ENCODE data around the gene HSPA2.
A peak's percentile ranks its signal among the peaks of the same experiment; 100 is the strongest.

Gene HSPA2

DNA sequence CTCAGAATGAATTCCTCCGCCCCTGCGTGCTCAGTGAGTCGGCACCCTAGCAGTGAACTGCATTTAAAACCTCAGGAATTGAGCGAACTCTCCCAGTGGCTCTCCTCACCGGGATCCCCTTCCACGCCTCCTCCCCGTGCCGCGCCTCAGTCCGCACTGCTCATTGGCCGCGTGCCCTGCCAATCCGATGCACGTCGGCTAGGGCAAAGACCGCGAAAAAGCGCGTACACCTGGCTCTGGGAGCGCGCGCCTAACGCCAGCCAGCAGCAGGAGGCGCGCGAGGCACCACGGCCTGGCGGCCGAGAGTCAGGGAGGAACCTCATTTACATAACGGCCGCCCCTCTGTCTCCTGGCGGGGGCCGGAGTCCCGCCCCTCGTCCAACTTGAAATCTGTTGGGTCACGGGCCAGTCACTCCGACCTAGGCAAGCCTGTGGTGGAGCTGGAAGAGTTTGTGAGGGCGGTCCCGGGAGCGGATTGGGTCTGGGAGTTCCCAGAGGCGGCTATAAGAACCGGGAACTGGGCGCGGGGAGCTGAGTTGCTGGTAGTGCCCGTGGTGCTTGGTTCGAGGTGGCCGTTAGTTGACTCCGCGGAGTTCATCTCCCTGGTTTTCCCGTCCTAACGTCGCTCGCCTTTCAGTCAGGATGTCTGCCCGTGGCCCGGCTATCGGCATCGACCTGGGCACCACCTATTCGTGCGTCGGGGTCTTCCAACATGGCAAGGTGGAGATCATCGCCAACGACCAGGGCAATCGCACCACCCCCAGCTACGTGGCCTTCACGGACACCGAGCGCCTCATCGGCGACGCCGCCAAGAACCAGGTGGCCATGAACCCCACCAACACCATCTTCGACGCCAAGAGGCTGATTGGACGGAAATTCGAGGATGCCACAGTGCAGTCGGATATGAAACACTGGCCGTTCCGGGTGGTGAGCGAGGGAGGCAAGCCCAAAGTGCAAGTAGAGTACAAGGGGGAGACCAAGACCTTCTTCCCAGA lies at the start of gene HSPA2:
Gene HSPA2 (plus strand): TSS at position 534 of the 995 bp plus-strand sequence. CDS start 109 bp downstream, at position 643.
- peak; percentile 99 for DNase-seq (ENCODE audit: low read depth)

DNA sequence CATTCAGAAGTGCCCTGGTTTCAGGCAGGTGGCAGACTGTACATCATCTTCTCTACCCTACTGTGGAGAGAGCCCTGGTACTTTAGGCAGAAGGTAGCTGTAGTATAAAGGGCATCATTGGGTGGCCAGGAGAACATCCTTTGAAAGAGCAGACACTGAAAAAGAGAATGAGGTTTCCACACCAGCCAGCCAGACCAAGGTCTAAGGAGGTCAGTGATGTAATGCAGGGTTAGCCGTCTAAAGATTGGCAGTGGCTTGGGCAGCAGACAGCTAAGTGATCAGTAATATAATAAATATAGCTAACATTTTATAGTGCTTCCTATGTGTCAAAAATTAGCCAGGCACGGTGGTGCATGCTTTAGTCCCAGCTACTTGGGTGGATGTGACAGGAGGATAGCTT lies 48.9 kb upstream of the HSPA2 start:
- DNase-seq (ENCODE audit: low read depth): no peak

DNA sequence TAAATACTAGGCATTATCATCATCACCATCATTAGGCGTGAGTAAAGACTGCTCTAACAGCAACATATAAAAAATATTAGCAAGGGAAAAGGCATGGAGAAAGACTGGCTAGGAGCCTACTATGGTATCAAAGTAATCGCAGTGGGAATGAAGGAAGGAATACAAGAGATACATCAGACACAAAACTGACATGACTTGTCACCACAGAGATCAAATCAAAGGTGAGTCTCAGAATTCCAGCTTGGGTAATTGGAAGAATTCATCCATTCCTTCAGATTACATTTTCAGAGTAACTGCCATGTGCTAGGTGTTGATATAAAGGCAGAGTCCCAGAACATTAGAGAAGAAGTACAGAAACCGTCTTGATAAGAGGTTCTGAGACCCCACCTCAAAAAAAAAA lies 47.1 kb upstream of the HSPA2 start:
- no peak for DNase-seq (ENCODE audit: low read depth)

DNA sequence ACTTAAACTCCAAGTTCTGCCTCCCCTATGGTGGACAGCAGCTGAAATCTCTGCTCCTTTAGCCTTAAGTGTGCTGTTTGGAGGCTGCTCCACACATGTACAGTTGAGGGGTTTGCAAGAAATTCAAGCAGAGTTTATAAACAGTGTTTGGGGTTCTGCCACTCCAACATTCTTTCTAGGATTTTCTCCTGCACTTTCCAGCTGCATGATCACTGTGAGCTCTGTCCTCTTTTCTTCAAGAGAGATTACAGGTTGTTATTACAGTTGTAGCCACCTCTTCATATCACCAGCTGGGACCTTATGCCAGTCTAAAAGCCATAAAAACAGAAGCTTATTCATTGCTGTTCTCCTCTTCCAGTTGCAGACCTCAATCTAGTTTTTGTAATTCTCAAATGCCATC lies 45.3 kb upstream of the HSPA2 start:
- DNase-seq (ENCODE audit: low read depth): no peak

DNA sequence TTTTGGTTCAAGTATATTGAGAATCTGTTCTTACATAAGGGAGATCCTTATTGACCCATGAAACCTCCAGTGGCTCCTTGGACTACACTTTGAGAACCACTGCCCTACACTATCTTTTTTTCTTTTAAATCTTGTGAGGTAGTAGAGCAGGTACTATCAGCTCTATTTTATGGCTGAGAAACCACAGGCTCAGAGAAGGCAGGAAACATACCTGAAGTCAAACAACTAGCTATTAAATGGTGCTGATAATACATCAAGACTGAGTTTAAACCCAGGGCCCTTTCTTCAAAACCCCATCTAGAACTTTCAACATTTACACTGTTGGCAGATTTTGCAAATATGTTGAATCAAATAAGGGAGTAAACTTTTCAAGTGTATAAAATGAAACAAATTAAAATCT lies 43.8 kb upstream of the HSPA2 start:
- DNase-seq (ENCODE audit: low read depth): no peak

DNA sequence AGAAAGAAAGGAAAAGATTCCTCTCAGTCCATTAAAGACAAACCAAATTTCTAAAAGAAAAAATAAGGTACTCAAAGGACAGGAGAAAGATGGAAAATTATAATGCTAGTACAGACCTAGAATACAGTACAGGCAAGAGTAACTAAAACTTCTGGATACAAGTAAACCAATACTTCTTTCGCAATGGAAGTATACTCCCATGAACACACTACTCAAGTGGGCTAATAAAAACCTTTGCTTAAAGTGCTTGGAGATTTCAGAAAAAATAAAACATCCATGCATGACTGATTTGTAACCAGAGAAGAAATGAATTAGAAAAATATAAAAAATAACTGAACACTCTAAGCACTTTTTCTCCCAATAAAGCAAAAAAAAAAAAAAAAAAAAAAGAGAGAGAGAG lies 40.5 kb upstream of the HSPA2 start:
- no peak for DNase-seq (ENCODE audit: low read depth)

DNA sequence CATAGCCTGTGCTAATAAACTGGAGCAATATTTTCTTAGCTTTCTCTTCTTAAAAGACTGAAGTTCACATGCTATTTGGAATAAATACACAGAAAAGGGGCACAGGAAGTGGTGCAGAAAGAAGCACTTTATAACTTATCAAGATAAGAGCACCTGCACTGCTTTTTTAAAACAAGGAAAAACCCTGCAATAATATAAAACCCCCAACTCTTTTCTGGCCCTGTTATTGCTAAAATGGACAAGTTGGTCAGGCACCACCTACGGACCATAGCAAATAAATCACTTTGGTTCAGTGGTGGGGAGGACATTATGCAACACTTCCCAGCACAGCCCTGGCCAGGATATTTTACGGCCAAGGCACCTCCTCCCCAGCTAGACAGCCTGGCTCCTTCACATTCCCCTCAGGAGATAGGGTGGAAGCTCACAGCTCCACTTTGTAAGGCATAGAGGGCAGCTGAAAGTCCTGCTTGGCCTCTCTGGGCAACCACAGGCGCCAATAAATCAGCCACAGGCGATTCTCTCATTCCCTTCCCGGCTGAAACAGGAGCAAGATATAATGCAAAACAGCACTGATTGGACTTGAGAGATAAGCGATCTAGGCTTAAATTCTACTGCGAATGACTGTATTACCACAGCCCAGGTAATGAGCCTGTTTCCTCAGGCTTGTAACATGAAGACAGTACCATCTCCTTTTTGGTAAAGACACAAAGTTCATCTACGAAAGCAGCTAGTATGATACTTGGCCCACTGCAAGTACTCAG lies 39.0 kb upstream of the HSPA2 start:
- peak; percentile 62 for DNase-seq (ENCODE audit: low read depth)

DNA sequence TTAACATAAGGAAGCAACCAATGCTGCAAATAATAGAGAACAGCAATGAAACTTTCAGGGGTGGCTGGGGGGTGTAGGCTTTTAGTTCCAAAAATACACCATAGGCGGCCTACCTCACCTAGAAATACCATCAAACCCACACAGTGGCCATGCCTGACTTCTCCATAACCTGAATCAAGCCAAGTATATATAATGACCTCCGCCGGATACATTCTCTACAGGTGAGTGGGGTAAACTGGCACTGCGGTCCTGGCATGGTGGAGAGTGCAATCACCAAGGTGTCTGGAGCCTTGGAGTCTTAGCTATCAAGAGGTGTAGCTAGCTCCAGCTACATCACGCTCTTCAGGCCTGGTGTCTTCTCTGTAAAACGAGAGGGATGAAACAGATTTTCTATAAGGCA lies 38.1 kb upstream of the HSPA2 start:
- DNase-seq (ENCODE audit: low read depth): no peak

DNA sequence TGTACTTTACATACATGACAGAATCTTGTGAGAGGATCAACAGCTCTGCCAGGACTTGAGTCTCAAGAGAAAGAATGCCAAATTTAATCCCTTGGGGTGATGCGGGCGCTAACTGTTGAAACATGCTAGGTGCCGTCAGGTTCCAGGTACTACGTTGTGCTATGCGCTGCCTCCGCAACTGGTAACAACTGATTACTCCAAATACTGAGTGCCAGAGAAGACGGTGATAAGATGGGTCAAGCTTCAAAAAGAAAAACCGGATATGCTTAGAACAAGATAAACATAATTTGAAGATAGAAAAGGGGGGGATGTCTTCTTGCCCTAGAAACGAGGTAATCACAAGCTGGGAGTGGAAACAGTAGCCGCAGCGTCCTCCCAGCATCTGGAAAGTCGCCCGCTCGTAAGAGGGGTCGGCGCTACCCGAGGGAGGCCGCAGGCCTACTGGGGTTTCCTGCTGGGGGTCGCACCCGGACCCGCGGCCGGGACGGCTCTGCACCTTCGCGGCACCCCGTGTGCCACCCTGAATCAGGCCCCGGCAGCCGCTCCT lies 37.6 kb upstream of the HSPA2 start:
- no peak for DNase-seq (ENCODE audit: low read depth)

DNA sequence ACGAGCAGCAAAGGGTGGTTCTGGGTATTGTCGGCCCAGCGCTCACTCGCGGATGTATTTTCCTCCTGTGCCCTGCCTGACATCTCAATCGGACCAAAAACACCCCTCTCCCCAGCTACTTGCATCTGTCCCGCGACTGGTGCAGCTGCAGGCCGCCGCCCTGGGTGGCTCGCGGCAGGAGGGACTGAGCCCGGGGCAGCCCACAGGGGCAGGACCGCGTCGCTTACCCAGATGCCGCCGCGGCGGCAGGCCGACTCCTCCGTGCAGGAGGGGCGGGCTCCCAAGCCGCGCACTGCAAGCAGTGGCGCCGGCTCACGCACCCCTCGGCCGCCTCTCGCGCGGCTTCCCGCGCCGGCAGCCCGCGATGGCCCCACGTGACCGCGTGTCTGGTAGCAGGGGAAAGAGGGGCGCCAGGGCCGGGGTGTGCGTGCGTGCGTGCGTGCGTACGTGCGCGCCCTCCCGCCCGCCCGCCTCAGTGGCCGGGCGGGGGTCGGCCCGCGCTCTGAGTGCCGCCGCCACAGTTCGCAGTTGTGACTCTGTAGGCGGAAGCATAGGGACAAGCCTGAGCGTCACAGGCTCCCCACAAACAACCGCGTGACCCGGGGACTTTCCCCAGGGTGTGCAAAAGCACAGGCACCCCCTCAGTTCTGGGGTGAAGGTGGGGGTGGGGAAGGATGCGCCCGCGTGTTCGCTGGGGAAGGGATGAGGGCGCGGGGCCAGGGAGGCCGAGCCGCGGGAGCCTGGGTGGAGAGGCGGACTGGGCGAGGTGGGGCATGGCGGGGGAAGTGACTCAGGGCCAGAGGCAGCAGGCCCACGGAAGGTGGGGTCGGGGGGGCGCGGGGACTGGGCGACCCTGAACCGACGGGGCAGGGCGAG lies 36.9 kb upstream of the HSPA2 start, which contains the start of gene ZBTB25:
Gene ZBTB25 (minus strand): TSS at position 405 of the 876 bp plus-strand sequence. CDS start 13,305 bp downstream, outside the sequence.
- DNase-seq (ENCODE audit: low read depth): peak; percentile 84

DNA sequence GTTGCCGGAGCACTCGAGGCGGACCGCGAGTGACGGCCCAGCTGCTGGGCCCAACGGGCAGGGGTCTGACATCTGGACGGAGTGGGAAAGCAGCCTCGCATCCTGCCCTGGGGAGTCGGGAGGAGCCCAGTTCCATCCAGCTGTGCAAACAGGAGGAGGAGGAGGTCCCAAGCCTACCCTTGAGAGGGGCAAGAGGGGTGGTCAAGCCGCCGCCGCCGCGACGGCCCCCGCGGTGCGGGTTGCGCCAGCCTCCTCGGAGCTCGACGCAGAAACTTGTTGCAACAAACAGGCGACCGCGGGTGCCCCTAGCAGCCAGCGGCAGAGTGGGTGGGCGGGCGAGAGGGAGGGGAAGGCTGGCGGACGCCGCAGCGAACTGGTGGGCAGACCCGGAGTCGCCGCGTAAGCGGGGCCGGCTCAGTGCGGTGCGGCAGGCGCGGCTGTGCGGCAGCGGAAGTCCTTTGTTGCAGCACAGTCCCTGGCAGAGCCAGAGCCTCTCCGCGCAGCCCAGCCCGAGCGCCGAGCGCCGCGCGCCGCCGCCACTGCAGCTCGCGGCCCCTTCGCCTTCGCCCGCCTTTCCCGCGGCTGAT lies 36.1 kb upstream of the HSPA2 start, which contains the start of gene ZBTB1:
Gene ZBTB1 (plus strand): TSS at position 461 of the 587 bp plus-strand sequence. CDS start 16,735 bp downstream, outside the sequence.
- peak; percentile 68 for DNase-seq (ENCODE audit: low read depth)

DNA sequence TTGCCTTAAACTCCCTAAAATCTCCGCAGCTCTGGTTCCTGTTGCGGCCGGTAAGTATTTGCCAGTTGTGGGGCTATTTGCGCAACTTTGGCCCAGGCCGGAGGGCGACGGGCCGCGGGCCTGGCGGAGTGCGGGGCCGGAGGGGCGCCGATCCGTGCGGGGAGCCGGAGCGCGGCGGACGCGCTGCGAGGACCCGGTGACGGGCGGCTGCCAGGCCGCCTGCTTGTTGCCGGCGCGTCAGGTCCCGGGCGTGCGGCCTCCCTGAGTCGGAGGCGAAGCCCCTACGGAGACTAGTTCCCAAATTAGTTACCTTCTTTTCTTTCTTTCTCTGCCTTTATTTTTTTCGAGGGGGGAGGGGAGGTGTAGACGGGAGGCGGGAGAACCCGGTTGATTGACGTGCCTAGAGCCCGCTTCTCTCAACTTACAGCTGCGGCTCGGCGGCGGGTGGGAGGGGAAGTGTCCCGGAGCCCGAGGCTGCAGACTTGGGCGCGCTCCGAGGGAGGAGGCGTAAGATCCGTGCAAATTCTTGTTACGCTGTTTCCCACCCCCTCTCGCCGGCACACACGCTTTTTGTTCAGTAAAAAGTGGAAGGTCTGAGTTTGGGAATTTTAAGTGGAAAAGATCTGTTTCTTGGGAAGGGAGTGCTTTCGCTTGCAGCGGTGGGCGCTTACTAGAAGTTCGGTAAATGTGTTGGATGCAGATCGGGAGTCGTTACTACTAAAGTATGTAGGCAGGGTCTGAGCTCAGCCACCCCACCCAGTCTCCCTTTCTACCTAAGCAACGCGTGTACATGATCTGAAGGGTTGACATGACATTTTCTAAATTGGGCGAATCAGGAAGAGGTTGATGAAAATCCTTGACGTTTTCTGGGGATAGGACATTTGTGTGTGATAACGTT lies 35.4 kb upstream of the HSPA2 start:
- DNase-seq (ENCODE audit: low read depth): peak; percentile 69

DNA sequence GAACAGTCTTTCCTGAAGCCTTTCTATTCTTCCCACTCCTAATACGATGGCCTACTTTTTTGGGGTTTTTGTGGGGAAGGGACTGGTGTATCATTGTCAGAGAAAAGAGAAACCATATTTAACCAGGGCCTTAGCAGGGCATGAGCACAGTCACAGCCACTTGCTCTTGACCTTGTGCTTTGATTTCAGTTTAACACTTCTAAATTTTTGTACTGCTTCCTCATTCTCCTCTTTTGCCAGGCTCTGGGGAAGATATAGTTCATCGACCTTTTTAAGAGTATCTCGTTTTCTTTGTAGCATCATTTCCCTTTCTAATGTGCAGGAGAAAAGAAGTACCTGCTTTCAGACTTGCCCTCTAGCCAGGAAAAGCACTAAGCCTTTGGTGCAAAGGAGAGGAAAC lies 33.8 kb upstream of the HSPA2 start:
- DNase-seq (ENCODE audit: low read depth): no peak

DNA sequence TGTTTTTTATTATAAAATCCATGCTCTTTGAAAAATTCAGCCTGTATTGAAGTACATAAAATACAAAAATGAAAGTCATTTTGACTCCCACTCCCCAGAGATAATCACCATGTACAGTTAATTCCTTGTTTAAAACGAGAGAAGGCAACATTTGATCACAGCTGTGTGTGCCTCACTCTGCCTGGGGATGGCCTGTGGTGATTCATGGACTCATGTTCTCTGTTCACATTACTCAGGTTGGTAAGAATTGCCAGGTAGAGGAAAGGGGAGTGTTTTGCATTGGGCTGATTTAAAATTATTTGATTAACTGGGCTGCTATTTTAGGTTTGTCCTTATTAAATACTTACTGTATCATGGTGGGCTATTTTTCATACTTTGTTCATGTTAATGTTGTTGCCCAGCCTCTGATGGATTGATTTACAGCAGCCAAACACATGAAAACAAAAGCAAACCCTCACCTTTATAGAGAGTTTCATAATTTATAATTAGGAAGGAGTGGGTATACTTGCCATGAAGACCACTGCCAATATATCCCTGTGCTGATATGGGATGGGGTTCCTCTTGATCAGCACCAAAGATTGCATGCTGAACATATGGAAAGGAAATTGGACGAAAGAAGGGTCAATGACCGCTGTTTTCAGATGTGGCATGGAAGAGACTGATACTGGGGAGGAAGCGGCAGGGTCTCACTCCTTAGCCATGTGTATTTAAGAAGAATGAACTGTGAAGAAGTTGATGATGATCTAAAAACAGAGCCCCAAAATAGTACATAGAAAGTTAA lies 33.0 kb upstream of the HSPA2 start:
- DNase-seq (ENCODE audit: low read depth): no peak

DNA sequence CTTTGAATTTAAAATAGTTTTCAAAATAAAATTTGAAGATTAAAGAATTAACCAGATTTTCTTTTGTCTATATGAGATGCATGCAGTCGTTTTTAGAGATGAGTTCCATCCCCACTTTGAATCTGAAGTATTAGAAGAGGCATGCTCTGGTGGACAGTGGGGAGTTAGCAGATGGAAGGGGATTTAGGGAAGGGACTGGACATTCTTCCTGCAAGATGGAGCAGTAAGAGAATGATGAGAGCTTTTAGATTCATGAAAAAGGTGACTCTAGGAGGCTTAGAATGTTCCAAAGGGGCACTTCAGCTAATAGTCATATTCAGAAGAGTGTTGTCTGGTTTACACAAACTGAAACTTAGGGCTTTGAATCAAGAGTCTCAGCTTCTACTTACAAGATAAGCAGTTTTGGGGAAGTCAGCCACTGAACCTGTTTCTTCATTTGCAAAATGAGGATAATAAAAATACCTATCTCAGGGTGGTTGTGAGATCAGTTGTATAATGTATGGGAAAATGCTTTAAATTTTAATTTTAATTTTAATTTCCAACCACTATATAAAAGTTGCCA lies 32.2 kb upstream of the HSPA2 start:
- no peak for DNase-seq (ENCODE audit: low read depth)

DNA sequence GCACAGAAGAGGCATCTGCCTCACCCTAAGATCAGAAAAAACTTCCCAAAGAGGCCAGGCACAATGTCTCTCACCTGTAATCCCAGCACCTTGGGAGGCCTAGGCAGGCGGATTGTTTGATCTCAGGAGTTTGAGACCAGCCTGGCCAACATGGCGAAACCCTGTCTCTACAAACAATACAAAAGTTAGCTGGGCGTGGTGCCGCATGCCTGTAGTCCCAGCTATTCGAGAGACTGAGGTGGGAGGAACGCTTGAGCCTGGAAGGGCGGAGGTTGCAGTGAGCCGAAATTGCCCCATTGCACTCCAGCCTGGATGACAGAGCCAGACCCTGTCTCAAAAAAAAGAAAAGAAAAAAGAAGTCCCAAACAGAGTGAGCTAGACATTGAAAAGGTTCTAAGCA lies 31.5 kb upstream of the HSPA2 start:
- DNase-seq (ENCODE audit: low read depth): no peak

DNA sequence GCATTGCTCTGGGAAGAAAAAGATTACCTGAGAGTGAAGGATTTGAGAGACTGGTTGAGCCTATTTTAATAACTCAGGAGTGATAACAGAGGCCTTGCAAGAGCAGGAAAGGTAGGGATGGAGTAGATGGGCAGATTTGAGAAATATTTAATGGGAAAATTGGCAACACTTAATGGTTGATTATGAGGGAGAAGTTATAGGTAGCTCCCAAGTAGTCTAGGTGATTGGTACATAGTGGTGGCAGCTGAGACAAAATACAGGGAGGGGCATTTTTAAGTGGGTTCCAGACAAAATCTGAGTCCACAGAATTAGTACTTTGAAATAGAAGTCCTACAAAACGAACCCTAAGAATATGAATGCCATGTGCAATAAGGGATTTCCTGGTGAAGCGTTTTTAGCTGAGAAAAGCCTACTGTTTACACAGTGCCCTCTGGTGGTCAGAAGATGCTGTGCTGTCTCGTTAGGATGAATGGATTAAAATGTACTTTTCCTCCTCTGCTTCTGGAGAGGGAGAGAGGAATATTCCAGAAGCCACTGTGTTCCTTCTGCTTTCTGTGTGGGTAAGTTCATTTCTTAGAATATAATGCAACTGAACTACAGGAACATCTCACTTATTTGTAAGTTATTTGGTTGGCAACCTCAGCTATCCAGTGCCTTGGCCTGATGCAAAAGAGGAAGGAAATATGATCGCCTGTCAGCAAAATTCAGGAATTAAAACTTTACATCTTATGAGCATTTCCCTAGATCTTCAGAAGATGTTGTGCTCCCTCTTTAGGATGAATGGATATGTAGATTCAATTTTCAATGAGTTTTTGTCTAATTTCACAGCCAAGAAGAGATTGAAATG lies 29.5 kb upstream of the HSPA2 start:
- peak; percentile 39 for DNase-seq (ENCODE audit: low read depth)

DNA sequence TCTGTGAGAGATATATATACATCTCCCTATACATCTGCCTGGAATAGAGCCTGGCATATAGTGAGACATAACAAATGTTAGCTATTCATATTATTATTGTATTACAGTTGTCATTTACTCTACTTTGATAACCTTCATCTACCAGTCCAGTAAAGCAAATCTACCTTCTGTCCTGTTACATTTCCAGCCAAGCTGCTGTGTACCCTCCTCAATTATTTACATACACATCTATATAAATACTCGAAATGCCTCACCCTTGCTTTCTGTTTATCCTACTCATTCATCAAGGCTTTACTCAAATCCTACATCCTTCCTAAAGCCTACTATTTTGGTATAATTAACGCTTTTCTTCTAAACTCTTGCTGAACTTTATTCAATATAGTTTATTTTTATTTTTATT lies 27.3 kb upstream of the HSPA2 start:
- no peak for DNase-seq (ENCODE audit: low read depth)

Data from GM04504 (cell line).